TTC549 (cell line): ENCODE data around the gene FAM3A.
"Not testable (repeated sequence)": the region's sequence is repeated elsewhere in the genome, so short reads cannot be mapped to it uniquely, and the experiment has no call there.

Experiments used
- FAIRE-seq: peaks from 2 replicates; lab custom pipeline; 2012; peaks lifted over from hg19 to GRCh38; lab: Jason Lieb, UNC

FAM3A gene

GRCh38 chrX:154515966-154516655, at the start of gene FAM3A:
Gene FAM3A, minus strand, starts transcription at chrX:154516232. Its CDS starts 460 bp downstream, at chrX:154515772.
- FAIRE-seq: no peak

DNA sequence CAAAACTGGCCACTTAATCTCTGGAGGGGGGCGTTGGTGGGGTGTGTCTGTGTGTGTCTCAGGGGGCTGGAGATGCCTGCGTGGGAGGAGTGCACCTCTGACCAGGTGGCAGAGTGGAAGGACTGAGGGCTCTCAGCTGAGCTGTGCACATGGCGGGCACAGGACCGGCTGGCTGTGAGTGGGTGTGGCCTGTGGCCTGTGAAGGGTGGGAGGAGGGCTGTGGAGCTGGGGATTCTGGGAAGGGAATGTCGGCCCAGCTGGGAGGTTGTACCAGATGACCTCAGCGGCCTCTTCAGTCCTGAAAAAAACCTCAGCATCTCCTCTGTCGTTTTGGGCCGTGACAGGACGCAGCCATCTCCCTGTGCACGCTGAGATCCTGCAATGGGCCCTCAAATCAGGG, 46.3 kb upstream of the FAM3A start:
- not testable (repeated sequence) for FAIRE-seq

- not testable (repeated sequence) for FAIRE-seq
Measured at GRCh38 chrX:154560326-154560725, 44.3 kb upstream of the FAM3A start.

- not testable (repeated sequence) for FAIRE-seq
Measured at GRCh38 chrX:154558896-154559295, 42.9 kb upstream of the FAM3A start.

DNA sequence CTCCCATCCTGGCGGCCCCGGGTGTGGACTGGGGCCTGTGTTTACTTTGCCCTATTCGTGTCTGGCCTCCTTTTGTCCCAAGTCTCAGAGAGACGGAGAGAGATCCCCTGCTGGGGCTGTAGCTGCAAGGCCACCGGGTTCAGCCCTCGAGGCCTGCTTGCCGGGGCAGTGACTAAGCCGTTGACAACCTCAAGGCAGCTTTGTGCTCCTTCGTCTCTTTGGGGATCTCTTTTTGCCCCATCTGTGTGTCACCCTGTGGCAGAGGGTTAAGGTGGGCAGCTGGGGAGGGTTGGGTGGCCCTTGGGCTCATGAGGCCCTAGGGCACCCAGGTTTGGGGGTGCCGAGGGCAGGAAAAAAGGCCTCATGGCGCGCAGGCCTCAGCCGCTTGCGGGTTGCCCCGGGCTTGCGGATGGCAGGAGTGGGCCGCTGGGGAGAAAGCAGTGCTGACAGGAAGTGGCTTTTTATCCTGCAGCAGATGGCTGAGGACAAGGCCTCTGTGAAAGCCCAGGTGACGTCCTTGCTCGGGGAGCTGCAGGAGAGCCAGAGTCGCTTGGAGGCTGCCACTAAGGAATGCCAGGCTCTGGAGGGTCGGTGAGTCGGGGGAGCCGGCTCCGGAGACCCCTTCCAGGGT, 42.1 kb upstream of the FAM3A start:
- FAIRE-seq: not testable (repeated sequence)

GRCh38 chrX:154552112-154552806, 36.2 kb upstream of the FAM3A start:
- not testable (repeated sequence) for FAIRE-seq

DNA sequence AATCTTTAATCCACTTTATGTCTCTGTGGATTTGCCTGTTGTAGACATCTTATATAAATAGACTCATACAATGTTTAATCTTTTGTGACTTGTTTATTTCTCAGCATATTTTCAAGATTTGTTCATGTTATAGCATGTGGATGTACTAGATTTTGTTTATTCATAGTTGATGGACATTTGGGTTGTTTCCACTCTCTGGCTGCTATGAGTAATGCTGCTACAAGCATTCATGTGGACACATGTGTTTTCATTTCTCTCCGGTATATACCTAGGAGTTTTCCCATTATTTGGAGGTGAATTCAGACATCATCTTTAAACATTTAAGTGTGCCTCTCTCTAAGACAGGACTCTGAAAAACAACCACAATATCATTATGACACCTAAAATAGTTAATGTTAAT, 33.7 kb upstream of the FAM3A start:
- no peak for FAIRE-seq

DNA sequence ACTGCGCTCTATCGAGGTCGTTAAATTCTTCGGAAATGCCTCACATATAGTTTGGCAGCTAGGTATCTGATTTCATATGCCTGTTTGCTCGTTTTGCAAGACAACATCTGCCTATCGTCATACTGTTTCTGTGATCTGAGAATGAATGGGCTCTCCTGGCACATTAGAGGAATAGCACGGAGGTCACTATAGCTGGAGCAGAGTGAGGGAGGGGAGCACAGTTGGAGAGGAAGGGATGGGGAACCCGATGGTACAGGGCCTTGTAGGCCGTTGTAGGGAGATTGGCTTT, 31.9 kb upstream of the FAM3A start:
- no peak for FAIRE-seq

DNA sequence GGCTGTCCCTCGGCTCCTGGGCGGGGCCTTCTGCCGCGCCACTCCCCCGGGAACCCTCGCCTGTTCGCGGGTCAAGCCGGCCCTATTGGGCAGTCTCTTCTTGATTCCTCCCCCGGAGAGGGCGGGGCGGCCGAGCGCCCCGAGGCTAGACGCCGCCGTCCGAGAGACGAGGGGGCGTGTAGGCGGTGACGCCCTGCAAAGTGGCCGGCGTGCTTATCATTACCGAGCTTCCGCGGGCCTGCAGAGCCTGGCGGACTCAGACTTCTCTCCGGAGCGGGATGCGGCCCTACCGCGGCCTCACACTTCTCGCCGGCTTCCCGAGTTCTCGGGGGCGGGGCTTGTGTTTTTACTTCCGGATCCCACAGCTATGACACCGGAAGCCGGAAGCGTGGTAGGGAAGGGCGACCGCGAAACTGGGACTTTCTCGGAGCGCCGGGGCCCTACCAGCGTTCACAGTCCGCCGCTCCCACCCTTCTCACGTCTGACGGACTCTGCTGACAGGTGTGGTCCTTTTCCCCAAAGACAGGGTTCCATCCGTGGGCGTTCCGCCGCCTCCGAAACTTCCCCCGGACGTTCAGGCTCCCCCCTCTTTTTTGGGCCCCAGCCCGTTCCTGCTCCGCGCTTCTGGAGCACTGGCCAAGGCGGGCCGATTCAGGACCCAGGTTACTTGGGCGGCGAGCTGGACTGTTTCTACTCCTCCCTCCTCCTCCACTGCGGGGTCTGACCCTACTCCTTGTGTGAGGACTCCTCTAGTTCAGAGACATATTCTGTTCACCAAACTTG, 31.4 kb upstream of the FAM3A start, which contains the start of gene IKBKG:
Gene IKBKG, plus strand, starts transcription at position 376 of the 783 bp plus-strand sequence. CDS start 4,383 bp downstream, outside the sequence.
- FAIRE-seq: no peak

- FAIRE-seq: no peak
Measured at GRCh38 chrX:154546354-154547244, 30.6 kb upstream of the FAM3A start, which contains the start of gene G6PD. Gene G6PD, minus strand, starts transcription at chrX:154546846. Its CDS starts 691 bp downstream, at chrX:154546155.

DNA sequence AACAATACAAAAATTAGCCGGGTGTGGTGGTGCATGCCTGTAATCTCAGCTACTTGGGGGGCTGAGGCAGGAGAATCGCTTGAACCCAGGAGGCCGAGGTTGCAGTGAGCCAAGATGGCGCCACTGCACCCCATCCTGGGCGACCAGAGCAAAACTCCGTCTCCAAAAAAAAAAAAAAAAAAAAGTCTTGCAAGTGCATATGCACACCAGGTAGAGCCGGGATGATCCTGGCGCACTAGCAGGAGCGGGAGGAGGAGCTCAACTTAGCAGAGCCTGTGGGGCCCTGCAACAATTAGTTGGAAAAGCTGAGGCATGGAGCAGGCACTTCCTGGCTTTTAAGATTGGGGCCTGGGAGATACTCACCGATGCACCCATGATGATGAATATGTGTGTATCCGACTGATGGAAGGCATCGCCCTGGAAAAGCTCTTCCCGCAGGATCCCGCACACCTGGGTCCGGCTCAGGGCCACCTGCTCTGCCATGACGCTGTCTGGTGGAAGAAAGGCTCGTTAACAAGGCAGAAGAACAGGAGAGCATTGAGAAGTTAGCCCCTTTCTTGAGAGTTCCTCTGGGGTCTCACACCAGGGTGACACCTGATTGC, 29.7 kb upstream of the FAM3A start:
- no peak for FAIRE-seq

- FAIRE-seq: no peak
Measured at GRCh38 chrX:154542723-154543424, 26.8 kb upstream of the FAM3A start.

DNA sequence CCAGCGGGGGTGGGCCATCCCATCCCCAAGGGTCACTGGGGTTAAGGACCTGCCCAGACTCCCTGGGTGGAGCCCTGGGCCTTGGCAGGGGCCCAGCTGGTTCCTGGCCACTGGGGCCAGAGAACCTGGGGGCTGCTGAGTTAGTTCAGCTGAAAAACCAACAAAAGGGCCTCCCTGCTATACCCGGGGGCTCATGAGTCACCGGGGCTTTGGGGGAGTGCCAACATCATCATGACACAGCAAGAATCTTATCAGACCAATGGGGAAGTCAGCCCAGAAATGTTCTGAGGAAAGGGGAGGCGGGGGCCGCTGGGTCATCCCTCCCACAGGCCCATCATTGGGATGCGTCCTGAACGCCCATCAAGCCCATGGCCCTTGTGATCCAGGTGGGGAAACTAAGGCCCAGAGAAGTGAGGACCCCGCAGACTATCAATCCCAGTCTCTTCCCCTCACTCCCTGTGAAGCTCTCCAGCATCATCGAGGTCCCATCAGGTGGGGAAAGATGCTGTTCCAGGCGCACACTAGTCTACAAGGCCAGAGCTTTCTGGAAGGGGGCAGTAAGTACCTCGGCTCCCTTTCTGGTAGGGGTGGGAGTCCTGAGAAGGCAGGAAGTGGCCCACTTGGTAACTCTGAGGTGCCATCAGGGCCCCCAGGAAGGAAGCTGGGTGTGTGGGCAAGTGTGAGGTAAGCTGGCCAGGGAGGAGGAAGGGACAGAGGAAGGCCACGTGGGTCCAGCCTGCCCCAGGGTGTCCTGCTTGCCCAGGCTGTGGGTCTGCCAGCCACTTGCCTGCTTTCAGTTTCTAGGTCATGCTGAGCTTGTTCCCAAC, 26.1 kb upstream of the FAM3A start:
- no peak for FAIRE-seq

DNA sequence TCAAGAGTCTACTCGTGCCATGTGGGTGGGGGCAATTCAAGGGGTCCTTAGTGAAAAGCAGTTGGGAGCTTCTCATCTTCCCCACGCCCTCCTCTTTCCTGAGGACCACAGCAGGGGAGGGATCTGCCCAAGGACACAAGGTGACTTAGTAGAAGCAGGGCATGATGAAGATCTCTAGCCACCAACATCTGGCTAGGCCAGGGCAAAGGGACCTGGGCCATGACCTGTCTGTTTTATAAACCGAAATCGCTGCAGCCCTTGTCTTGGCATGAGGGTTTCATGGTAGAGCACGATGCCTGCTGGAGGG, 25.5 kb upstream of the FAM3A start:
- no peak for FAIRE-seq

GRCh38 chrX:154540897-154541535, 25.0 kb upstream of the FAM3A start:
- no peak for FAIRE-seq

DNA sequence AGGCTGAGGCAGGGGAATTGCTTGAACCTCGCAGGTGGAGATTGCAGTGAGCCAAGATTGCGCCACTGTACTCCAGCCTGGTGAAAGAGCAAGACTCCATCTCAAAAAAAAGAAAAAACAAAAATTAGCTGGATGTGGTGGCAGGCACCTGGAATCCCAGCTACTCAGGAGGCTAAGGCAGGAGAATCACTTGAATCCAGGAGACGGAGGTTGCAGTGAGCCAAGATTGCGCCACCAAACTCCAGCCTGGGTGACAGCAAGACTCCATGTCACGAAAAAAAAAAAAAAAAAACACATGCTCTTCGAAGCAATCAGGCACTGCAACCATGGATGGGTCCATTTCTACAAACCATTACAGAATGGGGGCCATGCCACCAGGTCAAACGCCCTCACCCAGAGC, 24.3 kb upstream of the FAM3A start:
- FAIRE-seq: not testable (repeated sequence)

DNA sequence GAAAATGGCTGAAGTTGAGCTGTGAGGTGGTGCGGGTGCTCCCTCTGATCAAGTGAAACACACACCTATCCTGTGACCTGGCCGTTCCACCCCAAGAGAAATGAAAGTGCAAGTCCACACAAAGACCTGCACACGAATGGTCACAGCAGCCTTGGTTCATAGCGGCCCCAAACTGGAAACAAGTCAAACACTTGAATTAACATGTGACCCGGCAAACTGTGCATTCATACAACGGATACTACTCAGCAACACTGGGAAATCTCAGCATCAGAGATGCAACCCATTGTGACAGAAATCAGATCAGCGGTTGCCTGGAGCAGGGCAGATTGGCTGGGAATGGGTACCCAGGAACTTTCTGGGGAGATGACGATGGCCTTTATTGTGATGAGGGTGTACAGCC, 23.0 kb upstream of the FAM3A start:
- no peak for FAIRE-seq

- FAIRE-seq: no peak
Measured at GRCh38 chrX:154535892-154536291, 19.9 kb upstream of the FAM3A start.
